ENCODE data around the gene TRIM6.
"Not testable (repeated sequence)": the region's sequence is repeated elsewhere in the genome, so short reads cannot be mapped to it uniquely, and the experiment has no call there.

DNA sequence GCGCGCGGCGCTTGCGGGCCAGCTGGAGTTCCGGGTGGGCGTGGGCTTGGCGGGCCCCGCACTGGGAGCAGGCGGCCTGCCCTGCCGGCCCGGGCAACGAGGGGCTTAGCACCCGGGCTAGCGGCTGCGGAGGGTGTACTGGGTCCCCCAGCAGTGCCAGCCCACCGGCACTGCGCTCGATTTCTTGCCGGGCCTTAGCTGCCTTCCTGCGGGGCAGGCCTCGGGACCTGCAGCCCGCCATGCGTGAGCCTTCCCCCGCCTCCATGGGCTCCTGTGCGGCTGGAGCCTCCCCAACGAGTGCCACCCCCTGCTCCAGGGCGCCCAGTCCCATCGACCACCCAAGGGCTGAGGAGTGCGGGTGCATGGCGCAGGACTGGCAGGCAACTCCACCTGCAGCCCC, 6.5 kb upstream of the TRIM6 start:
- TF ChIP-seq, protein P1, sequence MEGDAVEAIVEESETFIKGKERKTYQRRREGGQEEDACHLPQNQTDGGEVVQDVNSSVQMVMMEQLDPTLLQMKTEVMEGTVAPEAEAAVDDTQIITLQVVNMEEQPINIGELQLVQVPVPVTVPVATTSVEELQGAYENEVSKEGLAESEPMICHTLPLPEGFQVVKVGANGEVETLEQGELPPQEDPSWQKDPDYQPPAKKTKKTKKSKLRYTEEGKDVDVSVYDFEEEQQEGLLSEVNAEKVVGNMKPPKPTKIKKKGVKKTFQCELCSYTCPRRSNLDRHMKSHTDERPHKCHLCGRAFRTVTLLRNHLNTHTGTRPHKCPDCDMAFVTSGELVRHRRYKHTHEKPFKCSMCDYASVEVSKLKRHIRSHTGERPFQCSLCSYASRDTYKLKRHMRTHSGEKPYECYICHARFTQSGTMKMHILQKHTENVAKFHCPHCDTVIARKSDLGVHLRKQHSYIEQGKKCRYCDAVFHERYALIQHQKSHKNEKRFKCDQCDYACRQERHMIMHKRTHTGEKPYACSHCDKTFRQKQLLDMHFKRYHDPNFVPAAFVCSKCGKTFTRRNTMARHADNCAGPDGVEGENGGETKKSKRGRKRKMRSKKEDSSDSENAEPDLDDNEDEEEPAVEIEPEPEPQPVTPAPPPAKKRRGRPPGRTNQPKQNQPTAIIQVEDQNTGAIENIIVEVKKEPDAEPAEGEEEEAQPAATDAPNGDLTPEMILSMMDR (conservative IDR thresholded peaks at IDR 0.05; ENCODE audit: low read length): not testable (repeated sequence)
- TF ChIP-seq EZH2phosphoT487 (IDR thresholded peaks at IDR 0.05; ENCODE audit: borderline replicate concordance, low read depth, low read length): not testable (repeated sequence)
